ENCODE results near the gene PLP2.

The PLP2 gene

GRCh38 chrX:49189606-49190005 is 17.9 kb downstream of the PLP2 start:
- Histone ChIP-seq H3K36me3 (ENCODE audit: insufficient read depth, low read length) (no peaks in the 10 kb centered on the region), H3K9me3 (replicated peaks; ENCODE audit: low read length) (no peaks in the 10 kb centered on the region), H3K4me2 (ENCODE audit: low read length) (peak overlapping the region; percentile 66), H3K27me3 (ENCODE audit: control insufficient read depth, insufficient read depth, low read length) (no peaks in the 10 kb centered on the region), H3K4me1 (ENCODE audit: control insufficient read depth, insufficient read depth, low read length) (peaks cover 12% of the 10 kb centered on the region), H3K4me3 (ENCODE audit: low read length) (peak overlapping the region; percentile 69), H3K9ac (ENCODE audit: low read depth, low read length) (no peak overlapping the region)

- Histone ChIP-seq H3K4me2 (ENCODE audit: low read length) (peak overlapping the region; percentile 85), H3K27me3 (ENCODE audit: control insufficient read depth, insufficient read depth, low read length) (no peaks in the 10 kb centered on the region), H3K9me3 (replicated peaks; ENCODE audit: low read length) (no peaks in the 10 kb centered on the region), H3K4me3 (ENCODE audit: low read length) (peak overlapping the region; percentile 77), H3K4me1 (ENCODE audit: control insufficient read depth, insufficient read depth, low read length) (peaks cover 5% of the 10 kb centered on the region), H3K9ac (ENCODE audit: low read depth, low read length) (peak overlapping the region; percentile 83), H3K36me3 (ENCODE audit: insufficient read depth, low read length) (no peaks in the 10 kb centered on the region)
These were observed 19.3 kb downstream of the PLP2 start for GRCh38 chrX:49190821-49191573.

GRCh38 chrX:49191574-49192011 is 19.9 kb downstream of the PLP2 start:
- Histone ChIP-seq H3K27me3 (ENCODE audit: control insufficient read depth, insufficient read depth, low read length) (no peaks in the 10 kb centered on the region), H3K9ac (ENCODE audit: low read depth, low read length) (peak overlapping the region; percentile 80), H3K9me3 (replicated peaks; ENCODE audit: low read length) (no peaks in the 10 kb centered on the region), H3K4me1 (ENCODE audit: control insufficient read depth, insufficient read depth, low read length) (peaks cover 5% of the 10 kb centered on the region), H3K36me3 (ENCODE audit: insufficient read depth, low read length) (no peaks in the 10 kb centered on the region), H3K4me3 (ENCODE audit: low read length) (peak overlapping the region; percentile 77), H3K4me2 (ENCODE audit: low read length) (peak overlapping the region; percentile 85)

- Histone ChIP-seq H3K9ac (ENCODE audit: low read depth, low read length) (no peak overlapping the region), H3K36me3 (ENCODE audit: insufficient read depth, low read length) (no peaks in the 10 kb centered on the region), H3K4me1 (ENCODE audit: control insufficient read depth, insufficient read depth, low read length) (peaks cover 5% of the 10 kb centered on the region), H3K27me3 (ENCODE audit: control insufficient read depth, insufficient read depth, low read length) (no peaks in the 10 kb centered on the region), H3K9me3 (replicated peaks; ENCODE audit: low read length) (no peaks in the 10 kb centered on the region), H3K4me2 (ENCODE audit: low read length) (no peak overlapping the region), H3K4me3 (ENCODE audit: low read length) (no peak overlapping the region)
These were observed 21.1 kb downstream of the PLP2 start for GRCh38 chrX:49192722-49193328.

- Histone ChIP-seq H3K9me3 (replicated peaks; ENCODE audit: low read length) (no peaks in the 10 kb centered on the region), H3K9ac (ENCODE audit: low read depth, low read length) (no peak overlapping the region), H3K4me1 (ENCODE audit: control insufficient read depth, insufficient read depth, low read length) (peaks cover 5% of the 10 kb centered on the region), H3K4me2 (ENCODE audit: low read length) (no peak overlapping the region), H3K27me3 (ENCODE audit: control insufficient read depth, insufficient read depth, low read length) (no peaks in the 10 kb centered on the region), H3K4me3 (ENCODE audit: low read length) (no peak overlapping the region), H3K36me3 (ENCODE audit: insufficient read depth, low read length) (no peaks in the 10 kb centered on the region)
These were observed 21.9 kb downstream of the PLP2 start for GRCh38 chrX:49193542-49193964.

- no peak overlapping the region for H3K4me3 ChIP-seq (ENCODE audit: low read length)
- no peaks in the 10 kb centered on the region for H3K9me3 ChIP-seq (replicated peaks; ENCODE audit: low read length)
- H3K27me3 ChIP-seq (ENCODE audit: control insufficient read depth, insufficient read depth, low read length): no peaks in the 10 kb centered on the region
- no peak overlapping the region for H3K9ac ChIP-seq (ENCODE audit: low read depth, low read length)
- H3K4me1 ChIP-seq (ENCODE audit: control insufficient read depth, insufficient read depth, low read length): peaks cover 5% of the 10 kb centered on the region
- H3K4me2 ChIP-seq (ENCODE audit: low read length): no peak overlapping the region
- H3K36me3 ChIP-seq (ENCODE audit: insufficient read depth, low read length): no peaks in the 10 kb centered on the region
These were observed 25.9 kb downstream of the PLP2 start for GRCh38 chrX:49197543-49198087.

- no peaks in the 10 kb centered on the region for H3K36me3 ChIP-seq (ENCODE audit: insufficient read depth, low read length)
These were observed 27.0 kb downstream of the PLP2 start for GRCh38 chrX:49198540-49199314.

GRCh38 chrX:49199315-49199595 is 27.6 kb downstream of the PLP2 start:
- H3K9me3 ChIP-seq (replicated peaks; ENCODE audit: low read length): no peaks in the 10 kb centered on the region

More at GRCh38 chrX:49198540-49199314, 27.0 kb downstream of the PLP2 start:
- H3K4me1 ChIP-seq (ENCODE audit: control insufficient read depth, insufficient read depth, low read length): peaks cover 5% of the 10 kb centered on the region
- no peak overlapping the region for H3K4me3 ChIP-seq (ENCODE audit: low read length)
- H3K4me2 ChIP-seq (ENCODE audit: low read length): no peak overlapping the region
- H3K9me3 ChIP-seq (replicated peaks; ENCODE audit: low read length): no peaks in the 10 kb centered on the region
- no peaks in the 10 kb centered on the region for H3K27me3 ChIP-seq (ENCODE audit: control insufficient read depth, insufficient read depth, low read length)
- no peak overlapping the region for H3K9ac ChIP-seq (ENCODE audit: low read depth, low read length)

GRCh38 chrX:49199906-49200771 is 28.4 kb downstream of the PLP2 start, which contains the start of gene SYP:
TSS of gene SYP (minus strand) at chrX:49200193. CDS start at chrX:49200186, 7 bp downstream.
- H3K4me1 ChIP-seq (ENCODE audit: control insufficient read depth, insufficient read depth, low read length): peaks cover 5% of the 10 kb centered on the region
- peak within 1 kb of the TSS; percentile 74 for H3K9ac ChIP-seq (ENCODE audit: low read depth, low read length)
- H3K36me3 ChIP-seq (ENCODE audit: insufficient read depth, low read length): no peaks in the 10 kb centered on the region
- H3K27me3 ChIP-seq (ENCODE audit: control insufficient read depth, insufficient read depth, low read length): no peaks in the 10 kb centered on the region
- H3K9me3 ChIP-seq (replicated peaks; ENCODE audit: low read length): no peaks in the 10 kb centered on the region
- H3K4me3 ChIP-seq (ENCODE audit: low read length): peak within 1 kb of the TSS; percentile 66
- H3K4me2 ChIP-seq (ENCODE audit: low read length): peak within 1 kb of the TSS; percentile 89

More at GRCh38 chrX:49199315-49199595, 27.6 kb downstream of the PLP2 start:
- no peak overlapping the region for H3K4me3 ChIP-seq (ENCODE audit: low read length)
- no peaks in the 10 kb centered on the region for H3K36me3 ChIP-seq (ENCODE audit: insufficient read depth, low read length)
- H3K9ac ChIP-seq (ENCODE audit: low read depth, low read length): no peak overlapping the region
- H3K27me3 ChIP-seq (ENCODE audit: control insufficient read depth, insufficient read depth, low read length): no peaks in the 10 kb centered on the region
- no peak overlapping the region for H3K4me2 ChIP-seq (ENCODE audit: low read length)
- peaks cover 5% of the 10 kb centered on the region for H3K4me1 ChIP-seq (ENCODE audit: control insufficient read depth, insufficient read depth, low read length)

GRCh38 chrX:49202022-49202421 is 30.3 kb downstream of the PLP2 start:
- Histone ChIP-seq H3K9ac (ENCODE audit: low read depth, low read length) (no peak overlapping the region), H3K9me3 (replicated peaks; ENCODE audit: low read length) (no peaks in the 10 kb centered on the region), H3K4me2 (ENCODE audit: low read length) (no peak overlapping the region), H3K4me1 (ENCODE audit: control insufficient read depth, insufficient read depth, low read length) (peaks cover 5% of the 10 kb centered on the region), H3K36me3 (ENCODE audit: insufficient read depth, low read length) (no peaks in the 10 kb centered on the region), H3K27me3 (ENCODE audit: control insufficient read depth, insufficient read depth, low read length) (no peaks in the 10 kb centered on the region), H3K4me3 (ENCODE audit: low read length) (no peak overlapping the region)

Measured in skeletal muscle satellite cell (primary cell).